Right atrium auricular region (tissue), 2 donors: ENCODE results near the gene GPX4. TPM values are rescaled to one million over a fixed set of nuclear protein-coding genes. Genes with fewer than 3 reads are reported as not detected.
A peak's percentile ranks its signal among the peaks of the same experiment; 100 is the strongest.

Experiments used
- DNase-seq: peaks from one replicate; pipeline ENCODE4 v3.0.0-alpha.2; 2019; ENCODE audit warnings: low spot score
- H3K27ac ChIP-seq, 2 donors: fragments of 200-600 bp; sonication (generic); 1 replicate in 1 of 2; 2 replicates in 1 of 2; pipeline ENCODE4 v1.5.1; 2016 to 2019
- H3K27me3 ChIP-seq, 2 donors: fragments of 200-600 bp; sonication (generic); one replicate each; pipeline versions ENCODE4 v1.5.1 to v1.6.0; 2017 to 2019
- H3K36me3 ChIP-seq: fragments of 200-600 bp; sonication (generic); one replicate; pipeline ENCODE4 v1.5.1; 2016
- H3K4me1 ChIP-seq, 2 donors: fragments of 200-600 bp; sonication (generic); one replicate each; pipeline versions ENCODE4 v1.5.1 to v1.6.0; 2017 to 2019
- H3K4me3 ChIP-seq, 2 donors: fragments of 200-600 bp; sonication (generic); 1 replicate in 1 of 2; 2 replicates in 1 of 2; pipeline ENCODE4 v1.5.1; 2017 to 2019; ENCODE audit warnings: mild to moderate bottlenecking in 1 of 2, moderate library complexity in 1 of 2
- H3K9me3 ChIP-seq, 2 donors: fragments of 200-600 bp; sonication (generic); one replicate each; pipeline ENCODE4 v1.5.1; 2019
- total RNA-seq, 2 donors: library from RNA; depleted of rRNA; stranded (reverse); fragments of >200 nt; gene quantifications; one replicate each; pipeline ENCODE4 v1.1.0, GENCODE V29; 2016
- TF ChIP-seq, protein P1 (sequence below), 2 donors: fragments of 200-600 bp; sonication (generic); IDR thresholded peaks; one replicate each; pipeline ENCODE4 v1.5.1; 2019; ENCODE audit warnings: antibody characterized with exemption in 2 of 2

GPX4 gene
- total RNA-seq, 2 donors from 2014 or later: 404 to 529 TPM

DNA sequence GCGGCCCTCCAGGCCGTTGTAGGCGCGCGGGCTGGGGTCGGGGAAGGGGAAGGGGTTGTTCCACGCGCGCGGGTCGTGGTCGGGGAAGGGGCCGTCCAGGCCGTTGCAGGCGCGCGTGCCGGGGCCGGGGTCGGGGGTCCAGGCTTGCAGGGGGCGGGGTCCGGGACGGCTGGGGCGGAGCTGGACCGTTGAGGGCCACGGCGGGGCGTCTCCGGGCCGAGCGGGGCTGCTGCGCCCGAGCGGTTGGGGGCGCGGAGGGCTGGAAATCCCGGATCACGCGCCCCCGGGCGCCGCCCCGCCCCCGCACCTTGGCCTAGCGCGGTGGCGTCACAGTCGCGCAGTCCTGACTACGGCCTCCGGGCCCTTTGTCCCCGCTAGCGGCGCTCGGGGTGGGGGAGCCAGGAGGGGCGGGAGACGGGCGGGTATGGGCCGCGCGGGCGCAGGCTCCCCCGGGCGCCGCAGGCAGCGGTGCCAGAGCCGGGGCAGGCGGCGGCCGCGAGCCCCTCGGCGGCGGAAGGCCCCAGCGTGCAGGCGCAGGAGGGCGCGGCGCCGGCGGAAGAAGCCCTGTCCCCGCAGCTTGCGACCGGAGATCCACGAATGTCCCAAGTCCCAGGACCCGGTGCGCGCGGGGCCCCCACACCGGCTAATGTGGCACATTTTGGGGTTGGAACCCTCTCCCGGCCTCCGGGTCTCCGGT, 665 bp downstream of the GPX4 start:
- Histone ChIP-seq H3K4me3 (peak overlapping the region; percentile 57 to 75), H3K27me3 (no peaks in the 10 kb centered on the region), H3K27ac (peak overlapping the region; percentile 98 to 99), H3K9me3 (no peaks in the 10 kb centered on the region), H3K4me1 (peaks cover 0 to 61% of the 10 kb centered on the region in 2 donors), H3K36me3 (peaks cover 29% of the 10 kb centered on the region)
- no peak for DNase-seq
- TF ChIP-seq, protein P1, sequence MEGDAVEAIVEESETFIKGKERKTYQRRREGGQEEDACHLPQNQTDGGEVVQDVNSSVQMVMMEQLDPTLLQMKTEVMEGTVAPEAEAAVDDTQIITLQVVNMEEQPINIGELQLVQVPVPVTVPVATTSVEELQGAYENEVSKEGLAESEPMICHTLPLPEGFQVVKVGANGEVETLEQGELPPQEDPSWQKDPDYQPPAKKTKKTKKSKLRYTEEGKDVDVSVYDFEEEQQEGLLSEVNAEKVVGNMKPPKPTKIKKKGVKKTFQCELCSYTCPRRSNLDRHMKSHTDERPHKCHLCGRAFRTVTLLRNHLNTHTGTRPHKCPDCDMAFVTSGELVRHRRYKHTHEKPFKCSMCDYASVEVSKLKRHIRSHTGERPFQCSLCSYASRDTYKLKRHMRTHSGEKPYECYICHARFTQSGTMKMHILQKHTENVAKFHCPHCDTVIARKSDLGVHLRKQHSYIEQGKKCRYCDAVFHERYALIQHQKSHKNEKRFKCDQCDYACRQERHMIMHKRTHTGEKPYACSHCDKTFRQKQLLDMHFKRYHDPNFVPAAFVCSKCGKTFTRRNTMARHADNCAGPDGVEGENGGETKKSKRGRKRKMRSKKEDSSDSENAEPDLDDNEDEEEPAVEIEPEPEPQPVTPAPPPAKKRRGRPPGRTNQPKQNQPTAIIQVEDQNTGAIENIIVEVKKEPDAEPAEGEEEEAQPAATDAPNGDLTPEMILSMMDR (IDR thresholded peaks at IDR 0.05): no peak

DNA sequence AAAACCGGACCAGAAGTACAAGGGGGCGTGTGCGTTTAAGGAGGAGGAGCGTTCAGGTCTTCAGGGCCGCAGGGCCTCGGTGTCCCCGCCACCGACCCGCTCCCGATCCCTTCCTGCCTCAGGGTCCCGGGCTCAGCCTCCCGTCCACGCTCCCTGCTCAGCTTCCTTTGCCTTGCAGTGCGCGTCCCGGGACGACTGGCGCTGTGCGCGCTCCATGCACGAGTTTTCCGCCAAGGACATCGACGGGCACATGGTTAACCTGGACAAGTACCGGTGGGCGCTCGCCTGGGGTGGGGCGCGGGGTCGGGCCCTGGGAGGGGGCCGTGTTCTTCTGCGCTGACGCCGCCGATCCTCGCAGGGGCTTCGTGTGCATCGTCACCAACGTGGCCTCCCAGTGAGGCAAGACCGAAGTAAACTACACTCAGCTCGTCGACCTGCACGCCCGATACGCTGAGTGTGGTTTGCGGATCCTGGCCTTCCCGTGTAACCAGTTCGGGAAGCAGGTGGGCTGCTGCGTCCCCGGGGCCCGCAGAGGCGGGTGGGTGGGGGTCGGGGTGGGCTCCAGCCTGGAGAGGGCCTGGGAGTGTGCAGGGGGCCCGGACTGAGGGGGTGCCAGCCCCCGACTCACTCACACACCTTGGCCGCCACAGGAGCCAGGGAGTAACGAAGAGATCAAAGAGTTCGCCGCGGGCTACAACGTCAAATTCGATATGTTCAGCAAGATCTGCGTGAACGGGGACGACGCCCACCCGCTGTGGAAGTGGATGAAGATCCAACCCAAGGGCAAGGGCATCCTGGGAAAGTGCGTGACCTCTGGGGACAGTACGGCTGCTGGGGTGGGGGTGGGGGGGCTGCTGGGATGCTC, 1.4 kb downstream of the GPX4 start:
- Histone ChIP-seq H3K27me3 (no peaks in the 10 kb centered on the region), H3K4me3 (peak overlapping the region; percentile 57 to 75), H3K4me1 (peaks cover 0 to 56% of the 10 kb centered on the region in 2 donors), H3K27ac (peak overlapping the region; percentile 98 to 99), H3K36me3 (peaks cover 37% of the 10 kb centered on the region), H3K9me3 (no peaks in the 10 kb centered on the region)
- TF ChIP-seq, protein P1 (IDR thresholded peaks at IDR 0.05): no peak
- DNase-seq: no peak

DNA sequence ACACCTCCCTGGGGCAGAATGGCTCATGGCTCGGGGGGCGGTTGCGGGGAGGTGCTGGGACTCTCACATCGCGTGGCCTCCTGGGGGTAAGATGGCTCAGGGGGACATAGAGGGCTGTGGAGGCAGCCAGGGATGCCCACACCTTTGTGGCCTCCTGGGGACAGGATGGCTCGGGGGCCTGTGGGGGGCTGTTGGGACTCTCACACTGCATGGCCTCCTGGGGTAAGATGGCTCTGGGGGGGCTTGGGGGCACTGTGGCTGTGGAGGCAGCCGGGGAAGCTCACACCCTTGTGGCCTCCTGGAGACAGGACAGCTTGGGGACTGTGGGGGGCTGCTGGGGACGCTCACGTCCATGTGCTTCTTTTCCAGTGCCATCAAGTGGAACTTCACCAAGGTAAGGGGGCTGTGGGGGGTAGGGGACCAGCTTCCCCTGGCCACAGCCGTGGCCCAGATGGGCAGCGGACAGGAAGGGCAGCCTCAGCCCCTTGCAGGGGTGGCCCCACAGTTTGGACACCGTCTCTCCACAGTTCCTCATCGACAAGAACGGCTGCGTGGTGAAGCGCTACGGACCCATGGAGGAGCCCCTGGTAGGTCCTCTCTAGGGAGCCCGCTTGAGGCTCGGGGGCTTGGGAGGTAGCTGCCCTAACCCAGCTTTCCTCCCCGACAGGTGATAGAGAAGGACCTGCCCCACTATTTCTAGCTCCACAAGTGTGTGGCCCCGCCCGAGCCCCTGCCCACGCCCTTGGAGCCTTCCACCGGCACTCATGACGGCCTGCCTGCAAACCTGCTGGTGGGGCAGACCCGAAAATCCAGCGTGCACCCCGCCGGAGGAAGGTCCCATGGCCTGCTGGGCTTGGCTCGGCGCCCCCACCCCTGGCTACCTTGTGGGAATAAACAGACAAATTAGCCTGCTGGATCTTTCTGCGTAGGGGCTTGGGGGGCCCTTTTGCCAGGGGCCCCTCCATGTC, 2.4 kb downstream of the GPX4 start:
- Histone ChIP-seq H3K4me1 (peaks cover 0 to 47% of the 10 kb centered on the region in 2 donors), H3K9me3 (no peaks in the 10 kb centered on the region), H3K27me3 (no peaks in the 10 kb centered on the region), H3K36me3 (peaks cover 46% of the 10 kb centered on the region), H3K4me3 (peak overlapping the region in 1 of 2 donors; percentile 75), H3K27ac (peak overlapping the region in 1 of 2 donors; percentile 98)
- DNase-seq: no peak
- TF ChIP-seq, protein P1 (IDR thresholded peaks at IDR 0.05): no peak

DNA sequence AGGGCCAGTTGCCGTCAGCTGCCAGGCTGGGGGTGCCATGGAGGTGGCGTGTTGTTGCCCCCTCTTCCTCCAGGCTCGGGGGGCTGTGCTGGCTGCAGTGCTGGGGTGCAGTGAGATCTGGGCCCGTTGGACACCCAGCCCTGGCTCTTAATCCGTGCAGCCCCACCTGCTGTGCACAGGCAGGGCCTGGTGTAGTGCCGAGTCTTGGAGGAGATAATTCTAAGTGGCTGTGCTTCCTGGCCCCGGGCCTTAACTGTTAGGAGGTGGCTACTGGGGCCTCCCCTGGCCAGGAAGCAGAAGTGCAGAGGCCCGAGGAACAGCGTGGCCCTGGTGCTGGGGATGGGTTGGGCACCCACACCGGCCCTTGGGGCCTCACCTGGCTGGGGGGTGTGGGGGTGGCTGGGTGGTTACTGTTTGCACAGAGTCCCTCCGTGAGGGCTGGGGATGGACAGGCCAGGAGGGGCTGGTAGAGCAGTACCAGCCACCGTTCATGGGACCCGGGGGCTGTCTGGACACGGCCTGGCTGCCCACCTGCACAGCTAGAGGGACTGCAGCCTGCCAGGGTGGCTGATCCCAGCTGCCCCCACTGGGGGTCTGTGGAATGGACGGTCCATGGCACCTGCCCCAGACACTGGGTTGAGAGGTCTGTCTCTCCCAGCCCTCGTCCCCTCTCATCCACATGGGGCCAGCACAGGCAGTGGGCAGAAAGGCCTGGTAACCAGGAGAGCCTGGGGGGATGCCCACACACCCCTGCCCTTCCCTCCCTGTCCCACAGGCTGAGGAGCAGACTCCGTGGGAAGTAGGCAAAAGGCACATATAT, 3.3 kb downstream of the GPX4 start:
- H3K4me1 ChIP-seq: peaks cover 0 to 42% of the 10 kb centered on the region in 2 donors
- peaks cover 51% of the 10 kb centered on the region for H3K36me3 ChIP-seq
- no peaks in the 10 kb centered on the region for H3K27me3 ChIP-seq
- H3K4me3 ChIP-seq: no peak overlapping the region
- TF ChIP-seq, protein P1 (IDR thresholded peaks at IDR 0.05): no peak
- H3K27ac ChIP-seq: no peak overlapping the region
- H3K9me3 ChIP-seq: no peaks in the 10 kb centered on the region
- DNase-seq: no peak
